Lung (tissue), 12 donors: ENCODE results near the gene SPZ1. TPM values are rescaled to one million over a fixed set of nuclear protein-coding genes. Genes with fewer than 3 reads are reported as not detected.

Experiments
- ATAC-seq: fragments of 200-7000 bp; cut with Tn5 transposase; one replicate; pipeline ENCODE4 v1.9.1; 2020; ENCODE audit warnings: moderate number of reproducible peaks; ENCODE audit not compliant: insufficient read depth, low FRiP score
- DNase-seq, 3 donors: peaks; one replicate each; pipeline ENCODE4 v3.0.0-alpha.2; 2013 to 2017
- H3K27ac ChIP-seq, 2 donors: one replicate each; pipeline ENCODE4 v1.5.1; 2013; ENCODE audit warnings: mild to moderate bottlenecking in 2 of 2, moderate library complexity in 2 of 2, control low read depth in 1 of 2, inconsistent platforms in 1 of 2, low read depth in 1 of 2, low read length in 1 of 2
- H3K27me3 ChIP-seq, 3 donors: one replicate each; pipeline ENCODE4 v1.5.1; 2013; ENCODE audit warnings: low read length in 2 of 3; ENCODE audit not compliant: control insufficient read depth in 3 of 3, insufficient read depth in 3 of 3
- H3K36me3 ChIP-seq, 4 donors: one replicate each; pipeline ENCODE4 v1.5.1; 2013; ENCODE audit warnings: low read length in 4 of 4, mild to moderate bottlenecking in 1 of 4, moderate library complexity in 1 of 4; ENCODE audit not compliant: control insufficient read depth in 4 of 4, insufficient read depth in 4 of 4
- H3K4me1 ChIP-seq, 5 donors: one replicate each; pipeline ENCODE4 v1.5.1; 2013; ENCODE audit warnings: low read length in 5 of 5, mild to moderate bottlenecking in 2 of 5, moderate library complexity in 1 of 5; ENCODE audit not compliant: control insufficient read depth in 5 of 5, insufficient read depth in 5 of 5
- H3K4me3 ChIP-seq: one replicate; pipeline ENCODE4 v1.5.1; 2013; ENCODE audit warnings: mild to moderate bottlenecking, control low read depth, moderate library complexity
- H3K9ac ChIP-seq, 2 donors: one replicate each; pipeline ENCODE4 v1.5.1; 2013; ENCODE audit warnings: low read length in 2 of 2, control low read depth in 1 of 2; ENCODE audit not compliant: insufficient read depth in 1 of 2
- H3K9me3 ChIP-seq, 4 donors: one replicate each; pipeline ENCODE4 v1.5.1; 2013; ENCODE audit warnings: low read length in 3 of 4, mild to moderate bottlenecking in 1 of 4, moderate library complexity in 1 of 4; ENCODE audit not compliant: control insufficient read depth in 4 of 4, insufficient read depth in 3 of 4
- CTCF ChIP-seq: IDR thresholded peaks from 2 replicates; pipeline ENCODE4 v1.5.1; 2012; ENCODE audit warnings: mild to moderate bottlenecking; ENCODE audit errors: control extremely low read depth, extremely low read depth
- WGBS, 2 donors: extraction: QIAGEN DNeasy Blood & Tissue Kit; methylation state at CpG; one replicate each; pipeline ENCODE4 v1.1.7; 2013; 5-methylcytosine and 5-hydroxymethylcytosine counted together
- polyA plus RNA-seq, 2 donors: library from polyadenylated mRNA; stranded (reverse); fragments of 200-250 nt; gene quantifications; one replicate each; pipeline ENCODE4 v1.2.1, GENCODE V29; 2013
- total RNA-seq, 2 donors: library from RNA; depleted of rRNA in 1 of 2; stranded (reverse); fragments of >200 nt in 1 of 2; gene quantifications; one replicate each; pipeline ENCODE4 v1.2.1, GENCODE V29; 2014 to 2021
- donor health status: control.
- donor health status: control.
- donor health status: Bipolar disorder and iron deficiency.
- donor health status: healthy.
- donor health status: DM: yes; HTN: yes; CAD: no.

The SPZ1 gene
- total and polyA plus RNA-seq, 4 donors: not detected

DNA sequence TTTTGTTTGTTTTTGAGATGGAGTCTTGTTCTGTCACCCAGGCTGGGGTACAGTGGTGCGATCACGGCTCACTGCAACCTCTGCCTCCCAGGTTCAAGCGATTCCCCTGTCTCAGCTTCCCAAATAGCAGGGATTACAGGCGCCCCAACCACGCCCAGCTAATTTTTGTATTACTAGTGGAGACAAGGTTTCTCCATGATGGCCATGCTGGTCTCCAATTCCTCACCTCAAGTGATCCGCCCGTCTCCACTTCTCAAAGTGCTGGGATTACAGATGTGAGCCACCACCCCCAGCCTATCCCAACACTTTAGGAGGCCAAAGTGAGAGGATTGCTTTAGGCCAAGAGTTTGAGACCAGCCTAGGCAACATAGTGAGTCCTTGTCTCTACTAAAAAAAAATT lies 19.3 kb downstream of the SPZ1 start:
- Histone ChIP-seq H3K4me3 (no peak overlapping the region), H3K4me1 (no peaks in the 10 kb centered on the region), H3K9me3 (no peaks in the 10 kb centered on the region), H3K27me3 (no peaks in the 10 kb centered on the region), H3K9ac (no peak overlapping the region), H3K27ac (no peak overlapping the region), H3K36me3 (no peaks in the 10 kb centered on the region)
- 93 to 97% methylated on average over 7 of the region's 7 CpGs for WGBS, 2 donors
- no peak for TF ChIP-seq CTCF
- DNase-seq: no peak
- ATAC-seq: no peak

DNA sequence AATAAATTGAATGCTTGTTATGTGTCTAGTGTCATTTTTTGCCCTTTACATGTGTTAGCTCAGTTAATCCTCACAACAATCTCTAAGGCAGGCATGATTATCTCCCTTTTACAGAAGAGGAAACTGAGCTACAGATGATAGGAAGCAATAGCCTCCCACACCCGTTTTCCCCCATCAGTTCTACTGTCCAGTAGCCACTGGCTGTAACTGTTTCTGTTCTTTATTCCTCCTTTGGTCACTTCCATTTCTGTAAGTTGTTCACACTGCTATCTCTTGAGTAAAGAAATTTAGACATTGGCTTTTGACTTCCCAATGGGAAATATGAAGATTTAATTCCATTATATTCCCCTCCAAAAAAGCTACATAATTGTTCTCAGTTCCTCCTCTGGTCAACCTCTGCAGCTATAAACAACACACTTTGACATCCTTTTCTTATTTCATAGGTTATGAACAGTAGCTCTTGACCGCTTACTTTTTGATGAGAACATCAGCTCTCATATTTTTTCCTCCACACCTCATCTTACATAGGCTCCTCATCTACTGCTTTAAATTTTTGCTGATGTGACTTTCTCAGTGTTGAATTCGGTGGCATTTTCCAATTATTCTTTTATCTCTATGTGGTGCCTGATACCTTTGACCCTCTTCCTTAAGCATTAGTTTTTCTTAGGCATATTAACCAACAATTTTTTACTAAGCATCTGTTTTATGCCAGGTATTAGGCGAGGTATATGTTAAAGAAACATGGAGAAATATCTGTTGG lies 21.4 kb downstream of the SPZ1 start:
- Histone ChIP-seq H3K36me3 (no peaks in the 10 kb centered on the region), H3K27me3 (no peaks in the 10 kb centered on the region), H3K9ac (no peak overlapping the region), H3K4me3 (no peak overlapping the region), H3K27ac (no peak overlapping the region), H3K9me3 (no peaks in the 10 kb centered on the region), H3K4me1 (no peaks in the 10 kb centered on the region)
- no peak for ATAC-seq
- TF ChIP-seq CTCF: no peak
- no peak for DNase-seq
- WGBS, 2 donors: 70 to 75% methylated on average over 4 of the region's 4 CpGs

GRCh38 chr5:80343067-80343466 lies 23.3 kb downstream of the SPZ1 start:
- Histone ChIP-seq H3K9ac (no peak overlapping the region), H3K4me1 (no peaks in the 10 kb centered on the region), H3K4me3 (no peak overlapping the region), H3K27ac (no peak overlapping the region), H3K9me3 (no peaks in the 10 kb centered on the region), H3K36me3 (no peaks in the 10 kb centered on the region), H3K27me3 (no peaks in the 10 kb centered on the region)
- ATAC-seq (no peak), DNase-seq (no peak)
- 90 to 96% methylated on average over 3 of the region's 3 CpGs for WGBS, 2 donors
- no peak for TF ChIP-seq CTCF

DNA sequence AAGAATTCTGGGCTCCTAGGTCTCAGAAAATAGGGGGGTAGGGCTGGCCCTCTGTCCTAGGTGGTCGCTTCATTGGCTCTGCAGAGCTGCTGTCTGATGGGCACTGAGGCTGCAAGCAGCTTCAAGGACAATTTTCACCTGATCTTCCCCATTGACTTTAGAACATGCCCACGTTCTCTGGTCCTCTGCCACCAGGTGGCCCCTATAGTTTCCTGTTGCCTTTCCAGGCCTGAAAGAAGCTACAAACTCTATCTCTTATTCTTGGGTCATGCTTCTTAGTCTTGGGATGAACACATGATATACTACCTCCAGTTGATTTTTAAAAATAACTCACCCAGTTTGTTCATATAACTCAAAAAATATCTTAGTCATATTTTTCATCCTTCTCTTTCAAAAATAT lies 26.3 kb downstream of the SPZ1 start:
- TF ChIP-seq CTCF: no peak
- Histone ChIP-seq H3K27me3 (no peaks in the 10 kb centered on the region), H3K4me3 (no peak overlapping the region), H3K4me1 (no peaks in the 10 kb centered on the region), H3K9me3 (no peaks in the 10 kb centered on the region), H3K9ac (no peak overlapping the region), H3K27ac (no peak overlapping the region), H3K36me3 (no peaks in the 10 kb centered on the region)
- ATAC-seq (no peak), DNase-seq (peak; percentile 10 to 21 (median 17))
- WGBS, 2 donors: 49 to 53% methylated on average over 2 of the region's 2 CpGs
